Measurements from ENCODE around the gene KAT6B. TPM values are rescaled to one million over a fixed set of nuclear protein-coding genes. Genes with fewer than 3 reads are reported as not detected.
A peak's percentile ranks its signal among the peaks of the same experiment; 100 is the strongest.
"Not testable (repeated sequence)": the region's sequence is repeated elsewhere in the genome, so short reads cannot be mapped to it uniquely, and the experiment has no call there.

Gene KAT6B
- total and polyA plus RNA-seq, 5 experiments from 2014 or later, result 19.0 to 70.3 (median 29.3) TPM

DNA sequence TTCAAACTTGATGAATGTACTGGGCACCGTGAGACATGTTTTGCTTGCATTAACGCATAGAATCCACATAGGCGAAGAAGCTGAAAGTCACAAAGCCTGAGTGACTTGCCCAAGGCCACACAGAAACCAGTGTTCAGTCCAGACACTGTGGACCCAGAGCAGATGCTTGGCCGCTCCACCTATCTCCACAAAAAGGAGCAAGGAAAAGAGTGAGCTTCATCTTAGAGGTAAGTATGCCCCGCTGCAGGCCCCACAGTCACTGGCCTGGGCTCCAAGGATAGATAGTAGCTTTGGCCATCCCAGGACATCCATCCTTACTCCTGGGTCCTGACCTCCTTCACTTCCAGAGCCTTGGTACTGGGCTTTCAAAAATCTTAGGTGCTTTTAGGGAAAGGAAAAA is 224.9 kb downstream of the KAT6B start:
- Mint-ChIP-seq H3K36me3 (no peaks in the 10 kb centered on the region), H3K27me3 (no peaks in the 10 kb centered on the region), H3K27ac (no peak overlapping the region), H3K4me1 (no peaks in the 10 kb centered on the region), H3K4me3 (no peak overlapping the region), H3K9me3 (no peaks in the 10 kb centered on the region)
- ATAC-seq (no peak), DNase-seq (no peak)
- POLR2A ChIA-PET, result no interaction called here

DNA sequence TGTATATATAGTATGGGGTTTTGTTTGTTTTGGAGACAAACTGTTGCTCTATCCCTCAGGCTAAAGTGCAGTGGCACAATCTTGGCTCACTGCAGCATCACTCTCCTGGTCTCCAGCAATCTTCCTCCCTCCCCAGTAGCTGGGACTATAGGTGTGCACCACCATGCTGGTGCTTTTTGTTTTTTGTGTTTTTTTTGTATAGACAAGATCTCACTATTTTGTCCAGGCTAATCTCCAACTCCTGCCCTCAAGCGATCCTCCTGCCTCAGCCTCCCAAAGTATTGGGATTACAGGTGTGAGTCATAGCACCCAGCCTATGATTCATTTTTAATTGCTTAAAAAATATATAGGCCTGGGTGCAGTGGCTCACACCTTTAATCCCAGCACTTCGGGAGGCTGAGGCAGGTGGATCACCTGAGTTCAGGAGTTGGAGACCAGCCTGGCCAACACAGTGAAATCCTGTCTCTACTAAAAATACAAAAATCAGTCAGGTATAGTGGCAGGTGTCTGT is 229.6 kb downstream of the KAT6B start:
- H3K9me3 Mint-ChIP-seq, ATAC-seq, H3K27ac Mint-ChIP-seq, DNase-seq, H3K4me3 Mint-ChIP-seq, H3K27me3 Mint-ChIP-seq, H3K36me3 Mint-ChIP-seq, H3K4me1 Mint-ChIP-seq, POLR2A ChIA-PET: not testable (repeated sequence)

DNA sequence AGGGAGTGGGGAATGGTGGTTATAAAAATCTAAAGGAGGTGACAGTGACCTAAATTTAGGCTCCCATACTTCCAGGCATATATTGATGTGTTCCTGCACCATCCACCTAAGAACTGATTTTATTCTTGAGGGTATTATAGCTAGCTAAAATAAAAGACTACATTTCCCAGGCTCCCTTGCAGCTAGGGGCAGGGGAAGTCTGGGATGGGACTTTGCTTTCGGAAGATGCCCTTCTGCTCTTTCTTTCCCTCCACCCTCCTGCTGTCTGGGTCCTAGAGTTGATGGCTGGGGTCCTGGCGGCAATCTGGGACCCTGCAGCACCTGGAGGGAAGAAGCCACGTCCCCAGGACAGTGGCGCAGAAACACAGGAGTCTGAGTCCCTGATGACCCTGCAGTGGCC is 231.3 kb downstream of the KAT6B start:
- Mint-ChIP-seq H3K27ac (no peak overlapping the region), H3K36me3 (no peaks in the 10 kb centered on the region), H3K4me3 (no peak overlapping the region), H3K27me3 (peaks cover 0 to 2% (median 0%) of the 10 kb centered on the region in 5 donors), H3K4me1 (no peaks in the 10 kb centered on the region), H3K9me3 (no peaks in the 10 kb centered on the region)
- ATAC-seq (no peak), DNase-seq (no peak)
- POLR2A ChIA-PET, result no interaction called here

DNA sequence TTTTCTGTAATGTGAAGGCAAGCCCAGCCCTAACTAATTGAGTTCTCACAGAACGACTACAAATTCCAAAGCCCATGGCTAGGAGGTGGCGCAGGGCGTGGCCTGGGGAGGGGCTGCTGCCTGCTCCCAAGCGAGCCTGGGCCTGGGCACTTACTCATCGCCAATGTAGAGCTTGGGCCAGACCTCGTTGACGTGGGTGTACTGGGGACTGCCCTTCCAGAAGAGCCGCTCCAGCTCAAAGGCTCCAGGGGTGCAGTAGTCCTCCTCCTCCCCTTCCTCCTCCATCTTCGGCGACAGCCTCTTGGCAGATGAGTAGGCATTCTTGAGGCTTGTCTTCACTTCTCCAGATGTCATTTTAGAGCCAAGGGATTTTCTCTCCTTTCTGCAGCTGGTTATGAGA is 231.8 kb downstream of the KAT6B start:
- DNase-seq, result no peak
- no peaks in the 10 kb centered on the region for H3K9me3 Mint-ChIP-seq
- no peak overlapping the region for H3K4me3 Mint-ChIP-seq
- ATAC-seq, result no peak
- H3K27ac Mint-ChIP-seq, result peak overlapping the region in 1 of 10 donors; percentile 88
- H3K4me1 Mint-ChIP-seq, result no peaks in the 10 kb centered on the region
- peaks cover 0 to 2% (median 0%) of the 10 kb centered on the region in 5 donors for H3K27me3 Mint-ChIP-seq
- H3K36me3 Mint-ChIP-seq, result no peaks in the 10 kb centered on the region
- POLR2A ChIA-PET, result no interaction called here

DNA sequence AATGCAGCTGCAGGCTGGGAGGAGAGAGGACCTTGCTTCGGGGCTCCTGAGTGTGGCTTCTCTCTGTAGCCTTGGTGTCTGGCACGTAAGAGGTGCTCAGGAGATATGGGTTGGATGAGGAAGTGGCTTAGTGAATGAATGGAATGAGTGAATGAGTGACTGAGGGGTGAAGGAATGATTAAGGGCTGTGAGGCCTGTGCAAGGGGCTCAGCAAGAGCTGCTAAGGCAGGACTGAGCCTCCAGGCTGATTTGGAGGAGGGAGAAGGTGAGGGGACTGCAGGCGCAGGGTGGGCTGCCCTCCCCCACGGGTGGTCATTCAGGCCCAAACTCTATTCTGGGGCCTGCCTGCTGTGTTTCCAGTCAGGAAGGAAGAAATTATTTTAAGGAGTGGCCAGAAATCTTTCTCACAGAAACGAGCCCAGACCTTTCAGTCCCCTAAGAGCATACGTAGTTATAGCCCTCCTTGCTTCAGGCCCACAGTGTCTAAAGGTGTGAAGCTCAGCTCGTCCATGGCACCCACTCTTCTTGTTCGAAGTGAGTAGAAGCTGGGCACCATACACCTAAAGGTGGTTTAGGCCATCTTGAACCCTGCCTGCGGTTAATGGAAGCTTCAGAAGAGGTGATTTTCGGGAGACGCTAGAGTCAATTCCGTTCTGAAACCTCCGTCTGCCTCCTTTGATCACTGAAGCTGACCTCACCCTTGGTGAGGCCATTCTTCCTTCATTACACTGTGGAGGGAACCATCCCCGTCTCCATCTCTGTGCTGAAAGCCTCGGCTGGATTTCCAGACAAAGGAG is 235.5 kb downstream of the KAT6B start:
- Mint-ChIP-seq H3K27me3 (peaks cover 0 to 2% (median 0%) of the 10 kb centered on the region in 5 donors), H3K4me3 (no peak overlapping the region), H3K36me3 (no peaks in the 10 kb centered on the region), H3K9me3 (no peaks in the 10 kb centered on the region), H3K27ac (peak overlapping the region in 2 of 10 donors; percentile 80 to 86), H3K4me1 (no peaks in the 10 kb centered on the region)
- POLR2A ChIA-PET, result no interaction called here
- ATAC-seq, result no peak
- DNase-seq, result no peak

DNA sequence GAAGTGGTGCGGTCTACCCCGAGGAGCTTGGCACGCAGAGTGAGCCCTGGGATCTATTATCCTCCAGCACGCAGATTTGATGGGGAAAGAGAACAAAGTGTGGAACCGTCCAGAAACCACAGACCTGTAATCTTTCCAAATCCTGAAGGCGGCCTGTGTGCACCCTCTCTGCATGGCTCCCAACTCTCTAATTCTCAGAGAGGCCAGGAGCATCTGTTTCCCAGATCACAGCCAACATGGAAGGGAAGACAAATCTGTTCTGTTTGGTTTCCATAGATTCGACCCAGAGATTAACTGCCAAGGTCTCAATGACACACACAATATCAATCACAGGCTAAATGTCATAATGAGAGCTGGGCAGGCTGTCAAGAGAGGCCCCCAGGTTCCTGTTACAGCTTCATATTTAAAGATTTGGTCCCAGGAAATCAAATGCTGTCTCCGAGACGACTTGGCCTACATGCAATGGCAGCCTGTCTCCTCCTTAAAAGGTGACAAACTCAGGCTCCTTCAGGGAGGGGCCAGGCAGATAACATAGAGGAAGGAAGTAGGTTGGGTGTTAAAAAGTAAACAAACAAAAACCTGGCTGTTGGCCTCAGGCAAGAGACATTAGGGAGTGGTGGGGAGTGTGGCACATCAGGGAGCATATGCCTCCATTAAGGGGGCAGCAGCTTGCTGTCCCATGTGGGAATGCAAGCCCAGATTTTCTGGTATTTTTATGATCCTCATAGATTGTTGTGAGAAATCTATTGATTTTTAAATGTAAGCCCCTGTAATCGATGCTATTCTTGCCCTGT is 236.3 kb downstream of the KAT6B start:
- H3K36me3 Mint-ChIP-seq, result no peaks in the 10 kb centered on the region
- DNase-seq, result no peak

DNA sequence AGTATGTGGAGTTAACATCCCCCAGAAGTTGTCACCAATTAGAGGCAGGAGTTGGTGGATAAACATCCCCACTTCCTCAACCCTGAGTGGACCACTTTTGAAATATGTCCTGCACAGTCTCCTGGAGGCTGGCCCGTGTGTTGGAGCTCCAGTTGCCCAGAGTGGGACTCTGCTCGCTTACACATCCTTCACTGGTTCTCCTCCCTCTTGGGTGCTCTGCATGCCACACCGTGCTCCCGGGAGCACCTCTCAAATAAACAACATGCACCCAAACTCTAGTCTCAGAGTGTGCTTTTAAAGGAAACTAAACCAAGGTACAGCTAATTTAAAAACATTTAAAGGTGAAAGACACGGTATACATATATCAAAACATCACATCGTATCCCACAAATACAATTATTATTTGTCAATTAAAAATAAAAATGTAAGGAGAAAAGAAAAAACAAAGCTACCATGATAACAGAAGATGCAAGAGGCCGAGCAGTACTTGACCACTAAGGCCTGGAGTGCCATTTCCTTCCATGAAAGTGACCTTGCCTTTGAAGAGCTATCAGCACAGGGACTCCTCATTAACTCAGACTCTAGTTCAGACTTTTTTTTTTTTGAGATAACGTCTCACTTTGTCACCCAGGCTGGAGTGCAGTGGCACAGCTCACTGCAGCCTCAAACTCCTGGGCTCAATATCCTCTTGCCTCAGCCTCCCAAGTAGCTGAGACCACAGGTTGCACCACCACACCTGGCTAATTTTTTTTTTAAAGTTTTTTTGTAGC is 237.2 kb downstream of the KAT6B start:
- DNase-seq (no peak), ATAC-seq (no peak)
- Mint-ChIP-seq H3K27me3 (no peaks in the 10 kb centered on the region), H3K4me1 (no peaks in the 10 kb centered on the region), H3K27ac (peak overlapping the region in 2 of 10 donors; percentile 2 to 43), H3K36me3 (no peaks in the 10 kb centered on the region), H3K4me3 (no peak overlapping the region), H3K9me3 (no peaks in the 10 kb centered on the region)
- POLR2A ChIA-PET, result no interaction called here

More for the DNA sequence above, 236.3 kb downstream of the KAT6B start:
- Mint-ChIP-seq H3K4me1 (no peaks in the 10 kb centered on the region), H3K27ac (peak overlapping the region in 1 of 10 donors; percentile 35), H3K4me3 (no peak overlapping the region), H3K9me3 (no peaks in the 10 kb centered on the region), H3K27me3 (peaks cover 0 to 2% (median 0%) of the 10 kb centered on the region in 5 donors)
- POLR2A ChIA-PET, result no interaction called here
- no peak for ATAC-seq

DNA sequence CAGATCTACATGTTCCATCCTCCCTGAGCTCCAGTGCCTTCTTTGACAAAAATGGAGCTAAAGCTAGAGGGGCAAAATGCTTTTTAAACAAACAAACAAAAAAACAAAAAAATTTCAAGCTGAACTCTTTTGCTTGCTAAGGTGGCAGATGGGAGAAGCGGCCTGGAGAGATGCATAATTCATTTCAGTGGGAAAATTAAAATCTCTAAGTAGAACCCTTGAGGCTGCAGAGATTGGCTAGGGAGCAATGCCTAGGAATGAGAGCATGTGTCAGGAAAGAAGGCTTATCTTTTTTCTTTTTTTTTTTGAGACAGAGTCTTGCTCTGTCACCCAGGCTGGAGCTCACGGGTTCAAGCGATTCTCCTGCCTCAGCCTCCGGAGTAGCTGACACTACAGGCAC is 238.7 kb downstream of the KAT6B start:
- H3K27me3 Mint-ChIP-seq, result no peaks in the 10 kb centered on the region
- DNase-seq, result no peak
- peak overlapping the region in 1 of 10 donors; percentile 54 for H3K27ac Mint-ChIP-seq
- H3K4me3 Mint-ChIP-seq, result no peak overlapping the region
- no peaks in the 10 kb centered on the region for H3K36me3 Mint-ChIP-seq
- no peaks in the 10 kb centered on the region for H3K4me1 Mint-ChIP-seq
- no peaks in the 10 kb centered on the region for H3K9me3 Mint-ChIP-seq
- no peak for ATAC-seq
- POLR2A ChIA-PET, result no interaction called here

DNA sequence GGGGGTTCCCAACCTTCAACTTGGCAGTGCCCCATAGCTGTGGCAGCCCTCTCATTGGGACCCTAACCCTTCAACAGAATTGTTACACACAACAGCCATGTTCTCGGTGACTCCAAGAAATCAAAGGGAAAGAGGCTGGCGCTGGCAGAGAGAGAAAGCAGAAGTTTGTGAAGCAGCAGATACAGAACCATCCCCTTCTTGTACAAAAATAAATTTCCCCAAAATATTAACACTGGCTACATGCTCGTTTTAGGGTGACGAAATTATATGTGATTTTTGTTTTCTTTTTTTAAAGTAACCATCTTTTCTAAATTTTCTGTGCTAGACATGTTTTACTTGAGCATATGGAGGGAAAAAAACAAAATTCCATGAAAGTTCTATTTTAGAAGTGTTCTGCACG is 239.9 kb downstream of the KAT6B start:
- Mint-ChIP-seq H3K4me1 (peaks cover 0 to 3% (median 1%) of the 10 kb centered on the region in 4 donors), H3K4me3 (no peak overlapping the region), H3K27ac (no peak overlapping the region), H3K27me3 (no peaks in the 10 kb centered on the region), H3K36me3 (no peaks in the 10 kb centered on the region), H3K9me3 (no peaks in the 10 kb centered on the region)
- no peak for ATAC-seq
- POLR2A ChIA-PET, result no interaction called here
- no peak for DNase-seq

DNA sequence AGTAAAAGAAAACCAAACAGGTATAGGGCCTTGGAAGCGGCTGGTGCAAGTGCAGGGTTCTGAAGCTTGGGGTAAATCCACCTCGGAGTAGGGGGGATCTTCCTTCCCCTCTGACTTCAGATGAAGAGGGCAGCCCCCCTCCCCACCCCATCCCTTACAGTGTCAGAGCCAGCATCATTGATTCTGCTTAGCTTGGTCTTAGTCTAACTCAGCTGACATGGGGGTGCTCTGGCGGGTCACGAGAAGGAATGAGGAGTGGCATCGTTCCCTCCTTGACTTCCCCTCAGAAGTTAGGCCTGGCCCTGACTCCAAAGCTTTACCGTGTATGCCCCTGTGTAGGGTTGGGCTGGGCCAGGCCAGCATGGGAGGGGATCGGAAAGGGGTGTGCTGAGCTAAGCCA is 240.9 kb downstream of the KAT6B start:
- Mint-ChIP-seq H3K27me3 (no peaks in the 10 kb centered on the region), H3K9me3 (no peaks in the 10 kb centered on the region), H3K4me3 (no peak overlapping the region), H3K27ac (no peak overlapping the region), H3K36me3 (no peaks in the 10 kb centered on the region), H3K4me1 (peaks cover 0 to 3% (median 1%) of the 10 kb centered on the region in 4 donors)
- ATAC-seq (no peak), DNase-seq (no peak)
- POLR2A ChIA-PET, result no interaction called here

DNA sequence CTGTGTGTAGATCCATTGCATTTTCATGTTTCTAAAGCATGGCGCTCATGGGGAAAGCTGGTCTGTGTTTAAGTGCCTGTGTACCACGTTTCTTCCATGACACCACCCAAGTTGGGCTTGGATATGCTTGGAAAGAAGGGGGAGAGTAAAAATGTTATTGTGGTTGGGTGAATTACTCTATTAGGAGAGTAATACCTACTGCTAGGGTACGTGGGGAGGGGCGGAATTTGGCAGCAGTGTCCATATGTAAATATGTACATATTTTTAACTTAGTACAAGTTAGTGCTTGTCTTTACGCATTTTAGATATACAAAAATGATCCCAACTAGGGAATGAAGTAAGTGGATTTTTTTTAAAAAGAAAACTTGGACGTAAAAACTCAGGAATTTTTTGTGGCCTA is 242.1 kb downstream of the KAT6B start:
- H3K27ac Mint-ChIP-seq, result no peak overlapping the region
- H3K4me1 Mint-ChIP-seq, result peaks cover 0 to 3% (median 1%) of the 10 kb centered on the region in 4 donors
- H3K27me3 Mint-ChIP-seq, result no peaks in the 10 kb centered on the region
- ATAC-seq (no peak), DNase-seq (no peak)
- no peaks in the 10 kb centered on the region for H3K36me3 Mint-ChIP-seq
- no peak overlapping the region for H3K4me3 Mint-ChIP-seq
- H3K9me3 Mint-ChIP-seq, result no peaks in the 10 kb centered on the region
- POLR2A ChIA-PET, result no interaction called here

DNA sequence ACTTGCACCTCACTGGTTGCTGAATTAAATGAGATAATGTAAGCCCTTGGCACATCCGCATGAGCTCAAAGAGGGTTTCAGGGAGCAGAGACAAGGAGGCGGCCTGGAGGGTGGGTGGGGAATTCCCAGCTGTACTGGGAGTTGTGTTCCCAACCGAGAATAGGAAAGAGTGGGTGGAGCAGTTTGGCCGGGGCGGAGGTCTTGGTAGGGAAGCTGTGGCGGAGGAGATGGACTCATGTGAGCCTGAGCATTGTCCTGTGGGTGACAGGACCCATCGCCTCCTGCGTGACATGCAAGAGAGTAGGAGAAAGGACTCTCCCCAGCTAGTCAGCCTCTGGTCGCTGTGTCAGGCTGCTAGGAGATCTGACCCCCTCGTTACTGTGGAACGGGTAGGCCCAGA is 244.1 kb downstream of the KAT6B start:
- ATAC-seq (no peak), DNase-seq (no peak)
- Mint-ChIP-seq H3K4me3 (no peak overlapping the region), H3K27ac (no peak overlapping the region), H3K27me3 (no peaks in the 10 kb centered on the region), H3K9me3 (no peaks in the 10 kb centered on the region), H3K4me1 (peaks cover 5 to 8% (median 6%) of the 10 kb centered on the region in 4 donors), H3K36me3 (no peaks in the 10 kb centered on the region)
- POLR2A ChIA-PET, result no interaction called here

DNA sequence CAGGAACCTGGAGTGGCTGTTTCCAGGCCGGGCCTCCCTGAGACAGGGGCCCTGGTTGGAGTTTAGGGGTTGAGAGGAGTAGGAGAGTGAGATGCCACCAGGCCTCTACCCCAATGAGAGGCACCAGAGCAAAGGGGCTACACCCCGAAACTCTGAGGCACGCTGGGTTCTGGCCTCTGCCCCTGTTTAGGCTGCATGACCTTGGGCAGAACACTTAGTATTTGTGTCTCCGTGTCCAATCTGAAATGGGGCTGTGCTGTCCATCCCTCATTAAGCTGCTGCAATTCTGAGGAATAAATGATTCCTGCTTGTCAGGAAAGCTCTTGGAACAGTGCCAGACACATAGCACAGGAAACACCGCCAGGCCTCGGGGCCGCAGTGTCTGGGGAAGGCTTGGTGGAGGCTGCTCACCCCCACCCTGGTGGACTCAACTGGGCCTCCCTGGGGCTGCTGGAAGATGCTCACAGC is 244.6 kb downstream of the KAT6B start:
- Mint-ChIP-seq H3K36me3 (no peaks in the 10 kb centered on the region), H3K9me3 (no peaks in the 10 kb centered on the region), H3K27me3 (no peaks in the 10 kb centered on the region), H3K4me1 (peaks cover 5 to 8% (median 6%) of the 10 kb centered on the region in 4 donors), H3K27ac (no peak overlapping the region), H3K4me3 (no peak overlapping the region)
- DNase-seq, result no peak
- ATAC-seq, result no peak
- POLR2A ChIA-PET, result no interaction called here

Data from naive thymus-derived CD8-positive, alpha-beta T cell (primary cell).